Lower lobe of right lung (tissue), 2 donors: ENCODE data around the gene ALKBH2. TPM values are rescaled to one million over a fixed set of nuclear protein-coding genes. Genes with fewer than 3 reads are reported as not detected.

ENCODE experiments used
- ATAC-seq, 2 donors: fragments of 200-7000 bp; cut with Tn5 transposase; one replicate each; pipeline ENCODE4 v1.9.1; 2020 to 2022; ENCODE audit warnings: mild to moderate bottlenecking in 2 of 2, moderate library complexity in 2 of 2
- DNase-seq: peaks from one replicate; pipeline ENCODE4 v3.0.0-alpha.2; 2020
- H3K27ac ChIP-seq: fragments of 200-600 bp; one replicate; pipeline ENCODE4 v1.8.0; 2022
- H3K27me3 ChIP-seq: fragments of 200-600 bp; one replicate; pipeline ENCODE4 v1.8.0; 2022; ENCODE audit warnings: low read depth
- H3K36me3 ChIP-seq: fragments of 200-600 bp; one replicate; pipeline ENCODE4 v1.8.0; 2022; ENCODE audit warnings: mild to moderate bottlenecking
- H3K4me1 ChIP-seq: fragments of 200-600 bp; one replicate; pipeline ENCODE4 v1.8.0; 2022
- H3K4me3 ChIP-seq: fragments of 200-600 bp; one replicate; pipeline ENCODE4 v1.8.0; 2022; ENCODE audit warnings: mild to moderate bottlenecking
- H3K9me3 ChIP-seq: fragments of 200-600 bp; one replicate; pipeline ENCODE4 v1.8.0; 2022
- CTCF ChIP-seq: fragments of 200-600 bp; IDR thresholded peaks from one replicate; pipeline ENCODE4 v1.8.0; 2022; ENCODE audit warnings: antibody characterized with exemption, mild to moderate bottlenecking
- intact Hi-C: fragments of 100-400 bp; cut with DNase I; formaldehyde crosslinking; loops from one replicate; pipeline ENCODE4 v1.11.0; 2022
- total RNA-seq: library from RNA; stranded (reverse); fragmentation: NEBNext Ultra II Directional; extraction: Animal tissue kit (Norgen Biotek cat#: 25700); gene quantifications from one replicate; pipeline ENCODE4 v1.2.1, GENCODE V29; 2021
- donor health status: DM: no; HTN: yes; CAD: no; lungs with severe emphysema.

Gene ALKBH2
- total RNA-seq, 1 donor from 2014 or later, result 9.6 TPM

GRCh38 chr12:109120095-109120494 lies 26.8 kb upstream of the ALKBH2 start:
- H3K4me1 ChIP-seq, result peaks cover 35% of the 10 kb centered on the region
- H3K27me3 ChIP-seq, result no peaks in the 10 kb centered on the region
- intact Hi-C loops, result no loop called here
- no peak overlapping the region for H3K4me3 ChIP-seq
- ATAC-seq (no peak), DNase-seq (no peak)
- H3K9me3 ChIP-seq, result no peaks in the 10 kb centered on the region
- TF ChIP-seq CTCF, result no peak
- H3K27ac ChIP-seq, result no peak overlapping the region
- H3K36me3 ChIP-seq, result no peaks in the 10 kb centered on the region

DNA sequence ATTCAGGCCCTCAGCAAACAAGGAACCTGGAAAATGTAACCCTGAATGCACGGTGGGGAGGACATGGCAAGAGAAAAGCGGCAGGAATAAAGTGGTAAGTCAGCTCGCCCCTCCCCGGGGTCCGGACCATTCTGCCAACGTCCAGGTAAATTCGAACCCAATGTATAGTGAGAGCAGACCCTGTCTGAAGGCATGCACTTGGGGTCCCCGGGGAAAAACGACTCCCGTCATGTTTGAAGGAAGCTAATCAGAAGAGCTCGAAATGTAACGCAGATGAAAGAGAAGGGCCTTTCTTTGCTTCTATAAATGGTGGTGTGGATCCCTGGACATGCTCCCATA lies 23.3 kb upstream of the ALKBH2 start:
- ATAC-seq (no peak), DNase-seq (no peak)
- Histone ChIP-seq H3K27ac (peak overlapping the region; percentile 71), H3K27me3 (no peaks in the 10 kb centered on the region), H3K4me1 (peaks cover 67% of the 10 kb centered on the region), H3K4me3 (no peak overlapping the region), H3K36me3 (no peaks in the 10 kb centered on the region), H3K9me3 (no peaks in the 10 kb centered on the region)
- intact Hi-C loops, result no loop called here
- TF ChIP-seq CTCF, result no peak

GRCh38 chr12:109115758-109116610 lies 22.7 kb upstream of the ALKBH2 start, which contains the start of gene ACACB:
Gene ACACB (plus strand): TSS chr12:109116587. CDS start chr12:109139406, 22,819 bp downstream.
- Histone ChIP-seq H3K4me3 (no peak within 1 kb of the TSS), H3K36me3 (no peaks in the 10 kb centered on the region), H3K4me1 (peaks cover 68% of the 10 kb centered on the region), H3K27ac (peak within 1 kb of the TSS; percentile 71), H3K27me3 (no peaks in the 10 kb centered on the region), H3K9me3 (no peaks in the 10 kb centered on the region)
- peak; percentile 79 for DNase-seq
- intact Hi-C loops, result no loop called here
- peak; percentile 56 to 76 for ATAC-seq
- TF ChIP-seq CTCF, result no peak

DNA sequence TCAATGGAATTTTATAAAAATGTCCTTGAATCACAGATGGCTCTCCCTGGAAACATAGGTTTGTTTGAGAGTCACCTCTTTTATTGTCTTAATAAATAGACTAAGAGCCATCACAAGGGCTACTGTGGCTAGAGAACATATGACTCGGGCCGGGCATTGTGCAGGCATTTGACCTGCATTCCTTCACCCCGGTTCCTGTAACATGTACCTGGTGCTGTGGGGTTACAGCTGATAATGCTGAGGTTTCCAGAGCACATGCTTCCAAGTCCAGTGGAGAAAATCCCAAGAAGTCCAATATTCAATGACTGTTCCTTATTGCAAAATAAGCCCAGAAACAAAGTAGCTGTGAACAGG lies 22.1 kb upstream of the ALKBH2 start:
- Histone ChIP-seq H3K4me3 (no peak overlapping the region), H3K27ac (peak overlapping the region; percentile 71), H3K36me3 (no peaks in the 10 kb centered on the region), H3K9me3 (no peaks in the 10 kb centered on the region), H3K27me3 (no peaks in the 10 kb centered on the region), H3K4me1 (peaks cover 73% of the 10 kb centered on the region)
- intact Hi-C loops, result no loop called here
- no peak for TF ChIP-seq CTCF
- ATAC-seq (no peak), DNase-seq (no peak)

GRCh38 chr12:109114644-109115043 lies 21.4 kb upstream of the ALKBH2 start:
- peaks cover 75% of the 10 kb centered on the region for H3K4me1 ChIP-seq
- intact Hi-C loops, result no loop called here

More at GRCh38 chr12:109114644-109115043, 21.4 kb upstream of the ALKBH2 start:
- Histone ChIP-seq H3K9me3 (no peaks in the 10 kb centered on the region), H3K27me3 (no peaks in the 10 kb centered on the region), H3K27ac (peak overlapping the region; percentile 39), H3K36me3 (no peaks in the 10 kb centered on the region), H3K4me3 (no peak overlapping the region)
- no peak for TF ChIP-seq CTCF
- ATAC-seq, result no peak
- no peak for DNase-seq
